ENCODE data around the gene SETD9.

Gene SETD9

DNA sequence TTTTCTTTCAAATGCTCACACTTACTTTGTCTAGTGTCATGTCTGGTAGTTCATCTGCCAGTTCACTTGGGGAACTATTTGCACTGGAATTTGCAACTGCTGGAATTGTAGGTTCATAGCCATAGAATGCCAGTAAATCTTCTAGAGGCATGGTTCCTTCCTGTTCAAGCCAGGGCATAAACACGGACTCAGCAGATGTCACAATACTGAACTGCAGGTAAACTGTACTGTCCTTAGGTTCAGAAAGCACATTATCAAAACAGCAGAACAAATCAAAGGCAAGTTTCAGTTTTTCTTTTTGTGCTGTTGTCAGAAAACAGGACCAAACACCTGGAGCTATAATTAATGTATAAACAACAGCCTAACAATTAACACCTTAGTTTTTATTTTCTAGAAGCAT lies 29.5 kb downstream of the SETD9 start:
- no peak for DNase-seq

DNA sequence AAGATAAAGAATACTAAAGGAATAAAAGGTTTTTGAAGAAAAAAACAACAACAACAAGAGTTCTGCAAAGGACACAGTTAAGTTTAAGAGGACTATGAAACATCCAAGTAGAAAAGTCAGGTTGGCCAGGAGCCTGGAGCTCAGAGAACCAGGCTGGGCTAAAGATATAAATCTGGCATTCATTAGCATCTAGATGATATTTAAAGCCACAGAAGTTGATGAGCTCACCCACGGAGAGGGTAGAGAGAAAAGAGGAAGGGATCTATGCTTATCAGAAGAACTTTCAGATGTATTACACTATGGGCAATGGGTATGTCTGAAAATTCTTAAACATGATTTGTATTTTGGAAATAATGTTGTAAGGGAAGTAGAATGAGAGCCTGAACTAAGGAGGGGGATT lies 32.6 kb downstream of the SETD9 start:
- no peak for DNase-seq

DNA sequence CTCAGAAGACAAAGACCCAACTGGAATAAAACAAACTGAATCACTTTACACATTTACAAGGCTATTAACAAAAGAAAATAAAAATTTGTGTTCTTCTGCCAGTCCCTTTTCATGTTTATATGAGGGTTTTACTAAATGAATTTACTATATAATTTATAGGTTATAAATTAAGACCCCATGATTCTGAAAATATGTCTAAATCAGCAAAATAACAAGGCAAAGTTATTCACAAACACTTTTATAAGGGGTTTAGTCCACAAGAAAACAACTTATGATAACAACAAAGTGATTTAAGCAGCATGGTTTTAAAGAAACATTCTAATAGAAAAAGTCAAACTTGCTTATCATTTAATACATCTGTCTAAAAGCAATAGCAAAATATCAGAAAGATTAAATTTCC lies 37.7 kb downstream of the SETD9 start:
- DNase-seq, result no peak

DNA sequence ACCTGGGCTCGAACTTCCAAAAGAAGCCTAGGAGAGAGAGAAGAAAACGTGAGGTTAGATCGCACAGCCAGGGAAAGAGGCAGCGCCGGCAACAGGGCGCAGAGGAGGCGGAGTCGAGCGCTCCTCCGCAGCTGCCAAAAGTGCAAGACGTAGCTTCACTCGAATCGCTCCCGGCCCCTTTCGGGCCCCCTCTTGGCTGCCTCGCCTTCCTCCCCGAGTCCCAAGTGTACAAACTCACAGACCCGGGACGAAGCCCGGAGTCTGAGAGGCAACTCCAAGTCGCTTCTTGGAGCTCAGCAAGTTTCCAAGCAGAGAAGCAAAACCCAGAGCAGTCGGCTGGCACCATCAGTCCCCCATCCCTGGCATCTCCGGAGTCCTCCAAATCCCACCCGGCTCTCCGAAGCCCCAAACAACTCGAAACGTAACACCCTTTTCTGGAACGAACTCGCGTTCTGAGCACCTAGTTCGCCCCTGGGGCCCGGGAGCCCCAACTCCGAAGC lies 41.3 kb downstream of the SETD9 start:
- DNase-seq, result peak; percentile 49

DNA sequence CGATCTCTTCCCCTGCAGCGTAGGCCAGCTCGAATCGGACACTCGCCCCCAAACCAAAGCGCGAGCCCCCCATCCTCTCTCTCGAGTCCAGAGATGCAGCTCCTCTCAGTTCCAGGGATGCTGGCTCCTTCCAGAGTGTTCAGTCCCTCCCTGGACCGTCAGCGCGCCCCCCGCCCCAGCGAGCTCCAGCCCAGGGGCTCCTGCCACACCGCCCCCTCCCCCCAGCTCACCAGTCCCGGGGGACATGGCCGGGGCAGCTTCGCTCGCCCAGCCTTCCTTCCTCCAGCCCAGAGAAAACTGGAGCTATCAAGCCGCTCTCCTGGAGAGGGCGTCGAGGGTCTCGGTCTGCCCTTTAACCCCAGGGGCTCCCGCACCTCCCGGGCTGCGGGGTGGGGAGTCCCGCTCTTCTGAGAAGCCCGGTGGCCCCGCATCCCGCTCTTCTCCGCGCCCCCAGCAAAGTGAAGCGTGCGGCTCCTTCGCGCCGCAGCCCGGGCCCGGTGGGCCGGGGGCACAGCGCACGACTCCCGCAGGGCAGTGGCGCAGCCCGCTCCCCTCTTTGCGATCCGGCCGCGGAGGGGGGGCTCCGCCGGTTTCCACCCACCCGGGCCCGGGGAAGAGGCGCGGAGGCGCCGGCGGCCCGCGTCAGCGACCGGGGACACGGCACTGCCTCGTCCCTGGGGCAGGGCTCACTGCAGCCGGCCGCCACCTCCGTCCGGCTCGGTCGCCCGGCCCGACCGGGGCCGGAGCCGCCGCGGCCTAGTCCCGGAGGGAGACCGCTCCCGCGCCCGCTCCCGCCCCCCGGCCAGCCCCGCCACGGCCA lies 41.9 kb downstream of the SETD9 start:
- DNase-seq, result no peak

DNA sequence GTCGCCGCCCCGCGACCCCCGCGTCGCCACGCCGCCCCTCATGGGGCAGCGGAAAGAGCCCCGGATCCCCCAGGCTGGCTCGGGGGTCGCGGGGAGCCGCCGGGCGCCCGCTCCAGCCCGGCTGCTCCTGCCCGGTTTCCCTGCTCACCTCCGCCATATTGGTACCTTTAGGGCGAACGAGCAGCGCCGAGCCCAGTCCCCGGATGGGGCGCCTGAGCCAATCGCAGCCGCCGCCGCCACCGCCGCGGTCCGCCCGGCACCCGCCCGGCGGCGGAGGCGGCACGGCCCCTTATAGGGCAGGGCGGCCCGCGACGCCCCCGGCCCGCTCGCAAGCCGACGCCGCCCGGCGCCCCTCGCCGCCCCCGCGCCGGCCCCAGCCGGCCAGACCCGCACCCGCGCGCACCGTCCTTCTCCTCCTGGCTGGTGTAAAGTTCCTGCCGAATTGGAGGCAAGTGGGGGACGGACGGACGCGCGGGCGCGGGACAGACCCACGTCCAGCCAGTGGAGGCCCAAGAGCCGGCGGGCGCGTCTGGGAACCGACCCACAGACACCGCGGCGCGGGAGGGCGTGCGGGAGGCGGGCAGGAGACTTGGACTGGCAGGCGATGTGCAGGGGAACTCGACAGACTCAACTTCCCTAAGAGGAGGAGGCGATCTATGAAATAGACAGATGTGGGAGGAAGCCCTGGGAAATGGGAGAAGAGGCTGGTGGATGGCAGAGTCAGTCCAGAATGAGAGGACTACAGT lies 42.7 kb downstream of the SETD9 start, which contains the start of gene MIER3:
MIER3 (minus strand) TSS at position 178 of the 746 bp plus-strand sequence; CDS start at position 157, 21 bp downstream.
- peak; percentile 74 for DNase-seq

DNA sequence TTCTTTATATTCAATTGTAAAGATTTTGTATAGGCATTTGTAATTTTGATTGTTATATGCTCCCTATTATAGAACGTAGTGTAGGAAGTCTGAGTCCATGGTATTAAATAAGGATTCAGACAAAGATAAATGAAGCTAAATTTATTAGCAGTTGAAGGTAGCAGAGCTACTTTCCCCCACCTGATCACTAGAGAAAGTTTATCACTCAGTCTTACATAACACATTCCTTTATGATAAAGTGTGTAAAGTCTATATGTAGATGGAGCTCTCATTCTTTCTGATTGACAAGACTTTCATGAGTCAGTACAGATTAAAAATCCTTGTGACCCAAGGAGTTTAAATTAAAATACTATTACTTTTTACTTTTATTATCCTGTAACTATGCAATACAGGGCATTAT lies 44.9 kb downstream of the SETD9 start:
- DNase-seq, result no peak

DNA sequence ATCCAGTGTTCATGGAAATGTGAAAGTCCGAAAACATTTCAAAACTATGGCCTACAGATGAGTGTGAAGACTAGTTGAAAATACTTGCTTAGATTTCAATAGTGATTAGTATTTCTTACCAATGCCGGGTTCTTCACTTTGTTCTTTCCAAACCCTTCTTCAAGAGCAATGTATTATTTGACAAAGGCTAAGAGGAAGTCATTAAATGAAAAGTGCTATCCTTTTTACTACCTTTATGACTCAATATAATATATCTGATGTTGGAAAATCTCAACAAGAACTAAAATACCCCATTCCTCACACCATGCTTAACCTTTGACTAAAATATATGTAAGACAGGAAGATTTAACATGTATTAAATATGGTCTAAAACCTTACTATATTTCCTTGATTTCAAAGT lies 49.2 kb downstream of the SETD9 start:
- no peak for DNase-seq

DNA sequence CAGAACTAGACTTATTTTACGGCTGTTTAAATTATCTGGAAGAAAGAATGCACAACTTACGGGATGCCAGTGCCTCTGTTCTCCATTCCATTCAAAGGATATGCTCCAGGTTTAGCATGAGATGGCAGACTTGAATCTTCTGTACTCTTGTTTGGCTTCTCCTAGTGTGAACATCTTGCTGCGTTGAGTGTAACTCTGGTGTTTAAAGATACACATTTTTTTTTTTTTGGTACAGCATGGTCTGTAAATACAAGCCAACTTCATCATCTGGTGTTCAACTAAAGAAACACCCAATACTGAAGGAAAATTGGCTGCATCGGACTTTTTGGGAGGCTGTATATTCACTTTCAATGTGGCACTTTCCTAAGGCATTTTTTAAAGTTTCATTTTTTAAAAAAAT lies 49.9 kb downstream of the SETD9 start:
- DNase-seq, result no peak

DNA sequence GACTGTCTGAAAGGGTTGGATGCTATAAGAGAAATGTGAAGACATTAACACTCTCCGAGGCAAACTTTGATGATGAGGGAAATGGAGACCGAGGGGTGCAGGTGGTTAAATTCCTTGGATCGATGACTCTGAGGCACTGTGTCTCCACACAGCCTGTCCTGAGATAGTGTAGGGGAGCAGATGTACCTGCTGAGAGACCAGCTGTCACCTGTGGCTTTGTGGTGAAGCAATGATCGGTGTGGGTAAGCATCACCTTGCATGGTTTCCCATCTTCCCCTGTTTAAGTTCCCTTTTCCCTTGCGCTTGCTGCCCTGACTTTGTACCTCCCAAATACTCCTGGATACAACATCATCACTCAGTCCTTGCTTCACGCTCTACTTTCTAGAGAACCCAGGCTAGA lies 52.4 kb downstream of the SETD9 start:
- DNase-seq, result no peak

DNA sequence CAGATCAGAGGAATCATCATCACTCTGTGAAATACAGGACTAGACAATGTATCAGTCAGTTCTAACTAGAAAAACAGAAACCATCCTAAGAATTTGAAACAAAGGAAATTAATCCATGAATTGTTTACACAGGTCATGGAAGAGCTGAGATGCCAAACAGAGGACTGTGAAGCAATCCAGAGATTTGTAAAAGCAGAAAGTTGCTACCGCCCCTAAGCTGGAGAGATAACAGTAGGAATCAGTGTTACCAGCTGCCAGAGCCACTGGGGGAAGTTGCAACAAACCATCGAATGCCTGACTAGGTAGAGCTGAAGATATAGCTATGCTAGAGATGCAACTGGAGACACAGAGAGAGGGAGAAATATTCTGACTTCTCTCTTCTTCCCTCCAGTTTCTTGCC lies 52.9 kb downstream of the SETD9 start:
- no peak for DNase-seq

DNA sequence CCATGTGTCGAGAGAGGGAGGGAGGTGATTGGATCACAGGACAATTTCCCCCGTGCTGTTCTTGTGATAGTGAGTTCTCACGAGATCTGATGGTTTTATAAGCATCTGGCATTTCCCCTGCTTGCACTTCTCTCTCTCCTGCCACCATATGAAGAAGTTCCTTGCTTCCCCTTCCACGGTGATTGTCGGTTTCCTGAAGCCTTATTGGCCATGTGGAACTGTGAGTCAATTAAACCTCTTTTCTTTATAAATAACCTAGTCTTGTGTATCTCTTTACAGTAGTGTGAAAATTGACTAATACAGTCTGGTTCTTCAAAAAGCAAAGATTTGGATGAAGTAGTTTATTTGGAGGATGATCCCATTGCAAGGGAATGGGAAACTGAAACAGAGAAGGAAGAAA lies 53.9 kb downstream of the SETD9 start:
- DNase-seq, result peak; percentile 9

DNA sequence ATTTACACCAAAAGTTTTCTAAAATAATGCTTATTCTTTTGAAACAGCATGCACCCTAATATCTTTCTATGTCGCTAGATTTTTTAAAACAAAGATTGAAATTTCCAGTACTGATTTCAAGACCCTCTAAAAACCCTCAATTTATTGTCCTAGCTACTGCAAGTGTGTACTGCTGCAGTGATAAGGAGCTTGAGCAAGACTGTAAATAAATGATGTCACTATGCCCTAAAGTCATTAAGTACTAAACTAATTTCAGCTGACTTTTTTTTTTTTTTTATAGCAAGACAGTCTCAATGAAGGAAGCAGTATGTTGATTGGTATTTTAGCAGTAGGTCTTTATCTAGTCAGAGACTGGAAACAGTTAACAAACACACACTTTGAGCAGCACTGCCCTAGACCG lies 54.8 kb downstream of the SETD9 start:
- DNase-seq, result no peak
